Hepatocyte (in vitro differentiated cells): Measurements from ENCODE around the gene PTPRT. TPM values are rescaled to one million over a fixed set of nuclear protein-coding genes. Genes with fewer than 3 reads are reported as not detected.

ENCODE experiments used
- DNase-seq: peaks from one replicate; pipeline ENCODE4 v3.0.0-alpha.2; 2016; ENCODE audit warnings: low spot score
- H2AFZ ChIP-seq: fragments of 200-600 bp; sonication (generic); 2 replicates; pipeline ENCODE4 v1.6.0; 2016; ENCODE audit warnings: antibody characterized with exemption, mild to moderate bottlenecking
- H3K27ac ChIP-seq: fragments of 200-600 bp; sonication (generic); 2 replicates; pipeline ENCODE4 v1.5.1; 2016; ENCODE audit warnings: mild to moderate bottlenecking
- H3K27me3 ChIP-seq: fragments of 200-600 bp; sonication (generic); 2 replicates; pipeline ENCODE4 v1.6.1; 2016
- H3K36me3 ChIP-seq: fragments of 200-600 bp; sonication (generic); replicated peaks from 2 replicates; pipeline ENCODE4 v1.5.1; 2016; ENCODE audit warnings: low read depth; ENCODE audit not compliant: insufficient read depth
- H3K4me1 ChIP-seq: fragments of 200-600 bp; sonication (generic); 2 replicates; pipeline ENCODE4 v1.5.1; 2016; ENCODE audit warnings: mild to moderate bottlenecking, moderate library complexity; ENCODE audit not compliant: insufficient read depth
- H3K4me2 ChIP-seq: fragments of 200-600 bp; sonication (generic); 2 replicates; pipeline ENCODE4 v1.6.0; 2016
- H3K4me3 ChIP-seq: fragments of 200-600 bp; sonication (generic); 2 replicates; pipeline ENCODE4 v1.5.1; 2016; ENCODE audit warnings: mild to moderate bottlenecking
- H3K79me2 ChIP-seq: fragments of 200-600 bp; sonication (generic); 2 replicates; pipeline ENCODE4 v1.6.0; 2017; ENCODE audit warnings: mild to moderate bottlenecking
- H3K9me2 ChIP-seq: fragments of 200-600 bp; sonication (generic); replicated peaks from 2 replicates; pipeline ENCODE4 v1.6.0; 2017; ENCODE audit warnings: mild to moderate bottlenecking; ENCODE audit not compliant: insufficient read depth
- H3K9me3 ChIP-seq: fragments of 200-600 bp; sonication (generic); 2 replicates; pipeline ENCODE4 v1.5.1; 2016; ENCODE audit warnings: low read depth, mild to moderate bottlenecking
- H4K20me1 ChIP-seq: fragments of 200-600 bp; sonication (generic); 2 replicates; pipeline ENCODE4 v1.6.0; 2016; ENCODE audit warnings: mild to moderate bottlenecking; ENCODE audit not compliant: insufficient read depth, poor library complexity, severe bottlenecking
- EZH2 ChIP-seq: fragments of 200-600 bp; sonication (generic); IDR thresholded peaks from 2 replicates; pipeline ENCODE4 v1.6.1; 2016; ENCODE audit warnings: antibody characterized with exemption, mild to moderate bottlenecking, borderline replicate concordance
- EZH2phosphoT487 ChIP-seq: fragments of 200-600 bp; sonication (generic); IDR thresholded peaks from one replicate; pipeline ENCODE4 v1.6.1; 2018; ENCODE audit warnings: antibody characterized with exemption, mild to moderate bottlenecking, low read depth, moderate library complexity; ENCODE audit not compliant: unreplicated experiment, severe bottlenecking
- WGBS: methylation state at CpG from one replicate; pipeline ENCODE4 v1.1.6; 2016; ENCODE audit warnings: low lambda C conversion rate; ENCODE audit errors: missing lambda C conversion rate; 5-methylcytosine and 5-hydroxymethylcytosine counted together
- polyA plus RNA-seq: library from polyadenylated mRNA; unstranded; fragments of >200 nt; fragmentation: Nextera tagmentation; extraction: Ambion mirVana; gene quantifications from 2 replicates; pipeline ENCODE4 v1.2.1, GENCODE V29; 2016
- total RNA-seq: library from RNA; depleted of rRNA; stranded (reverse); fragments of >200 nt; gene quantifications from 2 replicates; pipeline ENCODE4 v1.2.3, GENCODE V29; 2014
- TF ChIP-seq, protein P1 (sequence below): fragments of 200-600 bp; sonication (generic); IDR thresholded peaks from 2 replicates; pipeline ENCODE4 v1.5.1; 2016; ENCODE audit warnings: antibody characterized with exemption, mild to moderate bottlenecking; ENCODE audit not compliant: poor library complexity

Gene PTPRT
- total and polyA plus RNA-seq, 2 experiments from 2014 or later, result 0.47 to 0.83 TPM

GRCh38 chr20:42598581-42598980 lies 591.1 kb downstream of the PTPRT start:
- 81% methylated on average over 5 of the region's 5 CpGs for WGBS
- DNase-seq, result no peak

DNA sequence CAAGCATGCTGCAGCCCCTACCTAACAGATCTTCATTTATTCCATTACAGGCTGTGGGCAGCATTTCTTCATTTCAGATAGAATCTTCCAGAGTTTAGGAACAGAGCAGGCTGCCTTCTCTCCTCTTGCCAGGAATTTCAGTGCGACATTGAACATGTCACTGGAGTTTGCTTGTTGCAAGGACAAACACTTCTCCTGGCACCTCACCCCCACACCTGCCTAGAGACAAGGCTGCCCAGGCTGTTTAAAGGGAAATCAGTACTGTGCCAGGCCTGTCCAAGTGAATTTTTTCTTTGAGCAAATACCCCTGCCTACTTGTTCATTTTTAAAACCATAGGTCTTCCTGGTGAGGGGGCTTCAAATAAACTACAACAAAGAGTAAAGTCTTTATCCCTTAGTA lies 594.1 kb downstream of the PTPRT start:
- Histone ChIP-seq H3K4me1 (no peaks in the 10 kb centered on the region), H3K4me3 (no peak overlapping the region), H3K9me2 (no peaks in the 10 kb centered on the region), H3K36me3 (no peaks in the 10 kb centered on the region), H3K27me3 (no peaks in the 10 kb centered on the region), H2AFZ (no peak overlapping the region), H3K79me2 (no peaks in the 10 kb centered on the region), H3K27ac (no peak overlapping the region), H3K4me2 (no peak overlapping the region), H4K20me1 (no peaks in the 10 kb centered on the region), H3K9me3 (no peaks in the 10 kb centered on the region)
- WGBS, result 89% methylated on average over 1 of the region's 1 CpG
- TF ChIP-seq, protein P1, sequence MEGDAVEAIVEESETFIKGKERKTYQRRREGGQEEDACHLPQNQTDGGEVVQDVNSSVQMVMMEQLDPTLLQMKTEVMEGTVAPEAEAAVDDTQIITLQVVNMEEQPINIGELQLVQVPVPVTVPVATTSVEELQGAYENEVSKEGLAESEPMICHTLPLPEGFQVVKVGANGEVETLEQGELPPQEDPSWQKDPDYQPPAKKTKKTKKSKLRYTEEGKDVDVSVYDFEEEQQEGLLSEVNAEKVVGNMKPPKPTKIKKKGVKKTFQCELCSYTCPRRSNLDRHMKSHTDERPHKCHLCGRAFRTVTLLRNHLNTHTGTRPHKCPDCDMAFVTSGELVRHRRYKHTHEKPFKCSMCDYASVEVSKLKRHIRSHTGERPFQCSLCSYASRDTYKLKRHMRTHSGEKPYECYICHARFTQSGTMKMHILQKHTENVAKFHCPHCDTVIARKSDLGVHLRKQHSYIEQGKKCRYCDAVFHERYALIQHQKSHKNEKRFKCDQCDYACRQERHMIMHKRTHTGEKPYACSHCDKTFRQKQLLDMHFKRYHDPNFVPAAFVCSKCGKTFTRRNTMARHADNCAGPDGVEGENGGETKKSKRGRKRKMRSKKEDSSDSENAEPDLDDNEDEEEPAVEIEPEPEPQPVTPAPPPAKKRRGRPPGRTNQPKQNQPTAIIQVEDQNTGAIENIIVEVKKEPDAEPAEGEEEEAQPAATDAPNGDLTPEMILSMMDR, result no peak
- TF ChIP-seq EZH2, result no peak
- no peak for TF ChIP-seq EZH2phosphoT487
- no peak for DNase-seq

More at GRCh38 chr20:42598581-42598980, 591.1 kb downstream of the PTPRT start:
- H3K79me2 ChIP-seq, result no peaks in the 10 kb centered on the region
- H4K20me1 ChIP-seq, result no peaks in the 10 kb centered on the region
- no peaks in the 10 kb centered on the region for H3K4me1 ChIP-seq
- no peak overlapping the region for H3K4me3 ChIP-seq
- H3K27ac ChIP-seq, result no peak overlapping the region
- TF ChIP-seq EZH2phosphoT487, result no peak
- no peak for TF ChIP-seq EZH2
- TF ChIP-seq, protein P1, result no peak
- no peak overlapping the region for H3K4me2 ChIP-seq
- no peaks in the 10 kb centered on the region for H3K27me3 ChIP-seq
- H3K36me3 ChIP-seq, result no peaks in the 10 kb centered on the region
- no peaks in the 10 kb centered on the region for H3K9me2 ChIP-seq
- H2AFZ ChIP-seq, result no peak overlapping the region
- H3K9me3 ChIP-seq, result no peaks in the 10 kb centered on the region

DNA sequence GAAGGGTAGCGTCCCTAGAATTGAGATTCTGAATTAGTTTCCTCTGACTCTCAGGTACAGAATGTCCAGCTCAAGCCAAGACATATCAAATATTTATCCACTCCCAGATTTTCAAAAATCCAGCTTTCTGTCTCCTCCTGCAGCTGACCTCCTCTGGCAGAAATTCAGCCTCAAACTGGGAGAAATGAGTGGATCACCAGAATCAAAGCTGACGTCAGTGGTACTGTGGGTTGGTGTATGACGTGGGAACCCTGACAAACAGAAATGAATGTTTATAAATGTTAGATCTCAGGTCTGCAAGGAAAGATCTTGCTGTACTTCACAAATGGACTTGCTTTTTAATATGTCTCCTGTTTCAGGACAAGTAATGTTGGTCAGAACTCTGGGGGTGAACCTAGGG lies 595.0 kb downstream of the PTPRT start:
- H3K79me2 ChIP-seq, result no peaks in the 10 kb centered on the region
- H3K36me3 ChIP-seq, result no peaks in the 10 kb centered on the region
- no peak overlapping the region for H3K4me3 ChIP-seq
- H3K9me2 ChIP-seq, result no peaks in the 10 kb centered on the region
- WGBS, result 78% methylated on average over 3 of the region's 3 CpGs
- no peaks in the 10 kb centered on the region for H3K27me3 ChIP-seq
- H3K27ac ChIP-seq, result no peak overlapping the region
- H3K4me1 ChIP-seq, result no peaks in the 10 kb centered on the region
- no peak overlapping the region for H3K4me2 ChIP-seq
- no peaks in the 10 kb centered on the region for H3K9me3 ChIP-seq
- H4K20me1 ChIP-seq, result no peaks in the 10 kb centered on the region
- no peak for DNase-seq
- TF ChIP-seq, protein P1, result no peak
- no peak for TF ChIP-seq EZH2phosphoT487
- TF ChIP-seq EZH2, result no peak
- no peak overlapping the region for H2AFZ ChIP-seq

DNA sequence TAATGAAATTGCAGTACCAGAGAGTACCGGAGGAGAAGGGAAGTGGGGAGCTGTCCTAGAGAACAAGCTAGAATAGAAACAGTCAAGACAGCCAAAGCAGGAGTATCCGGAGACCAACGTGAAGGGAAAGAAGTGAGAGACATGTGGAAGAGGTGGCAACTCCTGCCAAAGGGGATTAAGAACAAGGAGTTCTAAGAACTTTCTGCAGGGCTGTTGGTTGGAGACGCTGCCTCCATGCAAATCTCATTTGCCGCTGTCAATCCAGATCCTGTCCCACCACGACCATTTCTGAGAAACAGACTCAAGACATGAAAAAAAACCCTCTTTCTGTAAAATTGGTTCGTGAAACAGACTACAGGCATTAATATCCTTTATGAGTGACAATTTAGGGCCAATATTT lies 595.7 kb downstream of the PTPRT start:
- Histone ChIP-seq H3K79me2 (no peaks in the 10 kb centered on the region), H3K27ac (no peak overlapping the region)

More for the DNA sequence above, 595.7 kb downstream of the PTPRT start:
- Histone ChIP-seq H3K9me2 (no peaks in the 10 kb centered on the region), H3K36me3 (no peaks in the 10 kb centered on the region), H2AFZ (no peak overlapping the region), H3K4me2 (no peak overlapping the region), H4K20me1 (no peaks in the 10 kb centered on the region), H3K4me1 (no peaks in the 10 kb centered on the region), H3K27me3 (no peaks in the 10 kb centered on the region), H3K4me3 (no peak overlapping the region), H3K9me3 (no peaks in the 10 kb centered on the region)
- WGBS, result 69% methylated on average over 7 of the region's 7 CpGs
- no peak for DNase-seq
- TF ChIP-seq, protein P1, result no peak
- no peak for TF ChIP-seq EZH2
- no peak for TF ChIP-seq EZH2phosphoT487
